Measurements from ENCODE around the gene AMMECR1L. TPM values are rescaled to one million over a fixed set of nuclear protein-coding genes. Genes with fewer than 3 reads are reported as not detected.

AMMECR1L gene
- total RNA-seq, 4 donors from 2014 or later, result 12.4 to 15.0 (median 14.1) TPM

Small RNA genes within 50 kb of the gene (small RNA-seq; reads per million reads assigned to genes)
- gene AC012306.1 (0 reads per million in 4 donors), gene RF00017 (0 reads per million in 4 donors), gene RF00019 (0 reads per million in 4 donors), gene RNU6-395P (0 reads per million in 4 donors)

Other genes with a start within 250 kb of the AMMECR1L start
- gene GPR17, start 239.8 kb downstream of the AMMECR1L start, total RNA-seq, result under 1 TPM in 1 of 4 donors, not detected in 3; 0.35 TPM
- 100 to 1,000 TPM in 3 of 4 donors, 10 to 100 TPM in 1; 81.4 to 275 (median 124) TPM for gene LIMS2, start 210.4 kb downstream of the AMMECR1L start, total RNA-seq
- 10 to 100 TPM in 2 of 4 donors, 1 to 10 TPM in 2; 7.2 to 15.2 (median 10.3) TPM for gene SFT2D3, start 184.5 kb downstream of the AMMECR1L start, total RNA-seq
- 10 to 100 TPM; 34.9 to 64.6 (median 43.2) TPM for gene WDR33, start 74.8 kb downstream of the AMMECR1L start, total RNA-seq
- gene POLR2D, start 27.8 kb downstream of the AMMECR1L start, total RNA-seq, result 10 to 100 TPM; 12.9 to 18.4 (median 15.3) TPM
- gene SAP130, start 142.1 kb upstream of the AMMECR1L start, total RNA-seq, result 10 to 100 TPM in 2 of 4 donors, 1 to 10 TPM in 2; 6.9 to 13.4 (median 9.7) TPM
- 10 to 100 TPM; 35.5 to 55.4 (median 43.4) TPM for gene UGGT1, start 205.2 kb upstream of the AMMECR1L start, total RNA-seq